K562 (cell line): Measurements from ENCODE around the gene MAP2K7. TPM values are rescaled to one million over a fixed set of nuclear protein-coding genes. Genes with fewer than 3 reads are reported as not detected.

ENCODE experiments used
- ATAC-seq: fragments of 200-7000 bp; cut with Tn5 transposase; 3 replicates; pipeline ENCODE4 v1.9.1; 2020; ENCODE audit warnings: moderate library complexity
- BruUV-seq: library from RNA; stranded (reverse); fragments of 400-500 nt; replicated peaks from 2 replicates; lab custom pipeline; 2021; lab: Mats Ljungman, UMichigan
- CTCF ChIA-PET: fragments of 300-600 bp; formaldehyde crosslinking; extraction: SDS; loops from one replicate; lab custom pipeline; 2021; ENCODE audit warnings: low intra/inter-chr PET ratio; lab: Yijun Ruan, JAX
- POLR2A ChIA-PET: fragments of 300-600, 350-650 bp; sonication (Branson Sonifier 250); formaldehyde crosslinking; extraction: SDS; loops from one replicate; lab custom pipeline; 2021; ENCODE audit warnings: antibody characterized with exemption, inconsistent platforms; lab: Yijun Ruan, JAX
- DNase-seq, 4 experiments: peaks; one replicate each; pipeline versions ENCODE4 v3.0.0 to v3.0.0-alpha.2; 2011 to 2018; ENCODE audit warnings: low spot score in 3 of 4, mixed read lengths in 3 of 4; ENCODE audit errors: extremely low read depth in 1 of 4
- FAIRE-seq: peaks from 2 replicates; lab custom pipeline; 2011; peaks lifted over from hg19 to GRCh38; lab: Jason Lieb, UNC
- H2AFZ ChIP-seq: 2 replicates; pipeline ENCODE4 v1.6.0; 2011; ENCODE audit warnings: low read depth, low read length, control low read depth, inconsistent platforms
- H3K27ac ChIP-seq: fragments of 200-600 bp; 3 replicates; pipeline ENCODE4 v1.8.0; 2011; ENCODE audit warnings: low read depth, mild to moderate bottlenecking, control low read depth, inconsistent platforms, low read length, moderate library complexity, mixed read lengths; ENCODE audit errors: extremely low read depth
- H3K27me3 ChIP-seq, 2 experiments: fragments of 300-600 bp in 1 of 2; 2 replicates in 1 of 2; 3 replicates in 1 of 2; pipeline versions ENCODE4 v1.6.0 to v1.8.0; 2011; ENCODE audit warnings: inconsistent platforms in 2 of 2, low read length in 2 of 2, mild to moderate bottlenecking in 1 of 2, mixed read lengths in 1 of 2, moderate library complexity in 1 of 2; ENCODE audit not compliant: control insufficient read depth in 2 of 2, insufficient read depth in 2 of 2
- H3K36me3 ChIP-seq: fragments of 300-600 bp; 3 replicates; pipeline ENCODE4 v1.8.0; 2011; ENCODE audit warnings: mild to moderate bottlenecking, low read length, inconsistent platforms; ENCODE audit not compliant: control insufficient read depth, insufficient read depth
- H3K4me1 ChIP-seq, 2 experiments: fragments of 200-600 bp in 1 of 2; replicated peaks in 1 of 2; 2 replicates in 1 of 2; 3 replicates in 1 of 2; pipeline versions ENCODE4 v1.5.1 to v1.8.0; 2011; ENCODE audit warnings: inconsistent platforms in 2 of 2, low read length in 2 of 2, mild to moderate bottlenecking in 1 of 2, mixed read lengths in 1 of 2, moderate library complexity in 1 of 2; ENCODE audit not compliant: control insufficient read depth in 2 of 2, insufficient read depth in 2 of 2
- H3K4me2 ChIP-seq: 2 replicates; pipeline ENCODE4 v1.6.1; 2011; ENCODE audit warnings: low read length, control low read depth, inconsistent platforms, mixed read lengths; ENCODE audit not compliant: insufficient read depth
- H3K4me3 ChIP-seq: fragments of 200-600 bp; sonication (generic), shearing (Covaris generic); 2 replicates; pipeline ENCODE4 v1.5.1; 2016; ENCODE audit warnings: control low read depth, inconsistent platforms
- H3K79me2 ChIP-seq: fragments of 200-600 bp; 3 replicates; pipeline ENCODE4 v1.8.0; 2011; ENCODE audit warnings: low read length, inconsistent platforms; ENCODE audit not compliant: control insufficient read depth, insufficient read depth
- H3K9ac ChIP-seq, 2 experiments: 2 replicates each; pipeline versions ENCODE4 v1.6.0 to v1.6.1; 2011; ENCODE audit warnings: low read depth in 2 of 2, low read length in 2 of 2, control low read depth in 1 of 2, inconsistent platforms in 1 of 2, mild to moderate bottlenecking in 1 of 2, mixed read lengths in 1 of 2; ENCODE audit not compliant: insufficient read depth in 1 of 2
- H3K9me1 ChIP-seq: one replicate; pipeline ENCODE4 v1.6.0; 2011; ENCODE audit warnings: inconsistent platforms, mild to moderate bottlenecking, low read length, moderate library complexity; ENCODE audit not compliant: control insufficient read depth, insufficient read depth
- H3K9me3 ChIP-seq: replicated peaks from 2 replicates; pipeline ENCODE4 v1.5.1; 2011; ENCODE audit warnings: low read depth, low read length, inconsistent platforms; ENCODE audit not compliant: control insufficient read depth, insufficient read depth
- H4K20me1 ChIP-seq: replicated peaks from 2 replicates; pipeline ENCODE4 v1.6.1; 2011; ENCODE audit warnings: low read length, inconsistent platforms, mixed read lengths; ENCODE audit not compliant: control insufficient read depth, insufficient read depth
- CSDE1 ChIP-seq, 2 experiments: fragments of 450-650 bp; IDR thresholded peaks; 2 replicates each; pipeline ENCODE4 v1.6.1; 2016; ENCODE audit warnings: mild to moderate bottlenecking in 1 of 2
- EP400 ChIP-seq: fragments of 450-650 bp; IDR thresholded peaks from 2 replicates; pipeline ENCODE4 v1.6.1; 2017; ENCODE audit warnings: antibody characterized with exemption, mild to moderate bottlenecking, moderate library complexity
- FOS ChIP-seq: IDR thresholded peaks from 3 replicates; pipeline ENCODE4 v1.6.1; 2011; ENCODE audit not compliant: insufficient read length; ENCODE audit errors: extremely low read depth
- HDAC1 ChIP-seq, 2 experiments: fragments of 450-650 bp; IDR thresholded peaks; 2 replicates each; pipeline ENCODE4 v1.6.1; 2016 to 2017; ENCODE audit warnings: inconsistent platforms in 1 of 2, mild to moderate bottlenecking in 1 of 2, moderate library complexity in 1 of 2
- KLF10 ChIP-seq: fragments of 250-450 bp; sonication (Bioruptor Pico); IDR thresholded peaks from 2 replicates; pipeline ENCODE4 v1.6.1; 2021; ENCODE audit warnings: matching md5 sums
- KLF6 ChIP-seq: fragments of 250-450 bp; sonication (Bioruptor Pico); IDR thresholded peaks from 2 replicates; pipeline ENCODE4 v1.4.0; 2020; ENCODE audit warnings: mild to moderate bottlenecking, moderate library complexity, borderline replicate concordance
- MAX ChIP-seq: sonication (generic); formaldehyde crosslinking; IDR thresholded peaks from 2 replicates; pipeline ENCODE4 v1.9.0; 2022; ENCODE audit warnings: mild to moderate bottlenecking, missing genetic modification reagents
- MYC ChIP-seq, 2 experiments: fragments of 250-450 bp in 1 of 2; sonication (Bioruptor Pico) in 1 of 2; IDR thresholded peaks; 2 replicates each; pipeline versions ENCODE4 v1.5.1 to v1.6.1; 2012 to 2021; ENCODE audit warnings: low read depth in 2 of 2, borderline replicate concordance in 1 of 2, improper control_type of control experiment in 1 of 2, low read length in 1 of 2, mild to moderate bottlenecking in 1 of 2, moderate library complexity in 1 of 2
- PHF8 ChIP-seq: fragments of 200-600 bp; sonication (generic); IDR thresholded peaks from 2 replicates; pipeline ENCODE4 v1.6.1; 2012; ENCODE audit warnings: mixed run types, mild to moderate bottlenecking, inconsistent platforms, low read length, moderate library complexity, borderline replicate concordance
- POLR2AphosphoS5 ChIP-seq: IDR thresholded peaks from 2 replicates; pipeline ENCODE4 v1.6.1; 2011; ENCODE audit warnings: mild to moderate bottlenecking, low read depth, low read length, moderate library complexity; ENCODE audit not compliant: control insufficient read depth, insufficient read depth
- SRSF1 ChIP-seq: fragments of 200-400 bp; formaldehyde crosslinking; IDR thresholded peaks from 2 replicates; pipeline ENCODE4 v1.6.1; 2017; ENCODE audit warnings: mild to moderate bottlenecking, low read depth, low read length, moderate library complexity
- TARDBP ChIP-seq: fragments of 450-650 bp; IDR thresholded peaks from 2 replicates; pipeline ENCODE4 v1.6.1; 2016
- U2AF1 ChIP-seq: fragments of 200-400 bp; formaldehyde crosslinking; optimal IDR thresholded peaks from 2 replicates; pipeline ENCODE3; 2017; ENCODE audit warnings: mild to moderate bottlenecking, low read depth, low read length, moderate library complexity
- ZBTB7A ChIP-seq: IDR thresholded peaks from 2 replicates; pipeline ENCODE4 v1.6.1; 2011; ENCODE audit warnings: low read depth, mild to moderate bottlenecking, low read length, moderate library complexity, borderline replicate concordance; ENCODE audit not compliant: control insufficient read depth
- ZKSCAN1 ChIP-seq: fragments of 150-350 bp; IDR thresholded peaks from 2 replicates; pipeline ENCODE4 v1.6.1; 2016; ENCODE audit warnings: low read depth, low read length
- ZNF253 ChIP-seq: fragments of 250-450 bp; sonication (Bioruptor Pico); conservative IDR thresholded peaks from 2 replicates; pipeline ENCODE4 v1.6.1; 2021; ENCODE audit warnings: mild to moderate bottlenecking
- ZNF263 ChIP-seq: sonication (generic); formaldehyde crosslinking; IDR thresholded peaks from 2 replicates; pipeline ENCODE4 v1.8.0; 2022; ENCODE audit warnings: mild to moderate bottlenecking, missing genetic modification reagents, borderline replicate concordance
- ZNF586 ChIP-seq: fragments of 450-650 bp; formaldehyde crosslinking; conservative IDR thresholded peaks from 2 replicates; pipeline ENCODE4 v1.4.0; 2020; ENCODE audit warnings: mild to moderate bottlenecking, moderate library complexity
- ZNF766 ChIP-seq: fragments of 200-800 bp; sonication (Bioruptor generic); conservative IDR thresholded peaks from 2 replicates; pipeline ENCODE4 v1.6.1; 2016; ENCODE audit warnings: missing genetic modification characterization, missing compliant biosample characterization
- WGBS: fragments of 100-300 bp; shearing (Covaris generic); methylation state at CpG from one replicate; pipeline ENCODE4 v1.1.6; 2016; ENCODE audit warnings: low coverage, mixed read lengths; ENCODE audit not compliant: insufficient coverage; ENCODE audit errors: missing lambda C conversion rate; 5-methylcytosine and 5-hydroxymethylcytosine counted together
- in situ Hi-C: fragments of 300-500 bp; cut with MboI; formaldehyde crosslinking; loops from 4 replicates; pipeline ENCODE4 v1.15.0; 2018; ENCODE audit warnings: inconsistent platforms, mixed read lengths
- intact Hi-C: fragments of 100-400 bp; cut with micrococcal nuclease; formaldehyde crosslinking; loops from 2 replicates; pipeline ENCODE4 v1.14.2; 2022
- polyA plus RNA-seq, 8 experiments: library from polyadenylated mRNA; depleted of rRNA in 4 of 8; stranded (reverse) in 5 of 8; unstranded in 3 of 8; fragments of >200 nt; fragmentation: Nextera tagmentation in 2 of 8; fragmentation: Illumina TruSeq in 1 of 8; extraction: Ambion mirVana in 2 of 8; extraction: Trizol in 1 of 8; gene quantifications; 2 replicates each; pipeline versions ENCODE4 v1.2.1 to v1.2.3, GENCODE V29; 2011 to 2014; ENCODE audit warnings: inconsistent platforms in 1 of 8, missing spikeins in 1 of 8
- total RNA-seq, 7 experiments: library from RNA; depleted of rRNA in 6 of 7; stranded (reverse); fragments of >200 nt in 6 of 7; fragmentation: Illumina TruSeq in 2 of 7; extraction: Trizol in 2 of 7; gene quantifications; 2 replicates each; pipeline versions ENCODE4 v1.2.1 to v1.2.3, GENCODE V29; 2011 to 2021; ENCODE audit warnings: low replicate concordance in 1 of 7

The MAP2K7 gene
- total and polyA plus RNA-seq, 9 of the 15 experiments (the other 6 are each of a cell fraction or from before 2014, with no cell fraction given): 0.51 to 45.8 (median 14.1) TPM

- TF ChIP-seq ZNF586 (no peak), SRSF1 (no peak), ZNF253 (CRISPR knock-in tag) (no peak), TARDBP (no peak), U2AF1 (no peak), CSDE1 (IDR thresholded peaks at IDR 0.05) (no peak)
These were observed 32.0 kb upstream of the MAP2K7 start (continued) for GRCh38 chr19:7871437-7872305.

DNA sequence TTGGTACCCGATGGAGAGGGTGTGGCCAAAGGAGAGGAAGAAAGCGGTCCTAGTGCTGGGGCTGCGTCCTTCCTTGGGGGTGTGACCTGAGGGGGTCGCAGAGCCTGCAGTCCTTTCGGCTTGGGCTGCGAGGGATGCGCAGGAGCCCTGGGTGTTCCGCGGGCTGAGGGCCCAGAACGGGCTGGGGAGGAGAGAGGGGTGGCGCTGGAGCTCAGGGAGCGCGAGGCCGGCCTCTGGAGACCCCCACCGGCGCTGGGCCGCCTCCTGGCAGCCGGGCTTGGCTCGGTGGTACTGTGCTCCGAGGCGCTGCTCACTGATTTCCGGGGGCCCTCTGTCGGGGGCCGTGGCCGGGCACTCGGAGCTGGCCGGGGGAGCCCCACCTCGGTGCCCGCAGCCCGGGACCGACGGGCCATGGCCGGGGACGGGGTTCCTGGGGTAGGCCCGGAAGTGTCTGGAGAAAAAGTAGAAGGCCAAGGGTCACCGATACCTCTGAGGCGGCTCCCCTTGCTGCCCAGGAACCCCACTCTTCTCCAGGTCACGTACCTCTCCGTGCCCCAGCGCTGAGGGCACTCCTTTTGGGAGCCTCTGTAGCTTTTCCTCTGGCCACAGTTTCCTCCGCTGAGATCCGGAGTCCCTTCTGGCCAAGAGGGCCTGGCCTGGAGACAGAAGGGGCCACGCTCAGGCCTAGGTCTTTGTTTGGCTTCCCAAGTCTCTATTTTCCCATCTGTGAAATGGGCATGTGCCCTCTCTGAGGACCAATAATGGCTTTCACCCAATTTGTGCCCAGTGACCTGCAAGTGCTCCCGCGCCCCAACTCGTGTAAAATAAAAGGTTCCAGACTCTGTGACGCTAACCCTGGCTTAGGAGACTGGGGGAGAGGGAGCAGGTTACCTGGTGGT is 31.1 kb upstream of the MAP2K7 start:
- no TSS peak for BruUV-seq
- no peak overlapping the region for H3K27ac ChIP-seq
- TF ChIP-seq POLR2AphosphoS5 (no peak), PHF8 (peak; percentile 18; the same call in 1 of the 2 replicates), MYC (IDR thresholded peaks at IDR 0.05; ENCODE audit: low read depth, low read length) (no peak), MYC (CRISPR knock-in tag; IDR thresholded peaks at IDR 0.05; ENCODE audit: borderline replicate concordance, low read depth) (no peak), KLF10 (CRISPR knock-in tag) (no peak), KLF6 (CRISPR knock-in tag) (no peak), ZNF766 (CRISPR knock-in tag) (no peak), EP400 (no peak), FOS (no peak), ZKSCAN1 (no peak), ZNF263 (no peak), MAX (CRISPR knock-in tag) (no peak; the same call in 1 of the 2 replicates), HDAC1 (IDR thresholded peaks at IDR 0.05) (no peak), ZBTB7A (peak; percentile 87)

More for the DNA sequence above, 31.1 kb upstream of the MAP2K7 start:
- DNase-seq (no peak), ATAC-seq (no peak), FAIRE-seq (no peak)
- H3K9me3 ChIP-seq: no peaks in the 10 kb centered on the region
- no peaks in the 10 kb centered on the region for H3K79me2 ChIP-seq
- H3K4me3 ChIP-seq: peak overlapping the region; percentile 12; the same call in 1 of the 2 replicates
- peak overlapping the region in 1 of 2 experiments; percentile 65; a peak in 2 of 4 replicates for H3K9ac ChIP-seq
- no peaks in the 10 kb centered on the region for H3K36me3 ChIP-seq
- WGBS: 21% methylated on average over 35 of the region's 47 CpGs
- H3K4me2 ChIP-seq: peak overlapping the region; percentile 68
- intact Hi-C loops (loop anchor here (5.0 kb wide), 1 partner anchor 50 kb away; the partner anchor contains the start of gene SNAPC2), in situ Hi-C loops (no loop called here)
- ChIA-PET POLR2A (interaction anchor here (0.6 to 0.9 kb wide), 5 partner anchors 14 to 45 kb away, joined by 3 read pairs; partner anchors contain the start of genes LRRC8E and MAP2K7), CTCF (interaction anchor here (0.7 to 1.0 kb wide), 2 partner anchors 30 to 304 kb away, joined by 3 read pairs; no protein-coding TSS in a partner anchor)
- peaks cover 13 to 73% of the 10 kb centered on the region in 2 experiments; a peak in 4 of 5 replicates for H3K4me1 ChIP-seq
- peaks cover 13% of the 10 kb centered on the region for H4K20me1 ChIP-seq
- H3K9me1 ChIP-seq: no peaks in the 10 kb centered on the region
- no peaks in the 10 kb centered on the region; a peak in 1 of 5 replicates for H3K27me3 ChIP-seq
- H2AFZ ChIP-seq: peak overlapping the region; percentile 81
